GM12874 (cell line): ENCODE measurements around the gene NALCN.

ENCODE experiments used
- TF ChIP-seq, protein P1 (sequence below): IDR thresholded peaks from 2 replicates; pipeline ENCODE4 v1.5.1; 2011; ENCODE audit warnings: low read depth, mild to moderate bottlenecking, control low read depth, low read length, moderate library complexity; ENCODE audit not compliant: insufficient read depth

Gene NALCN

DNA sequence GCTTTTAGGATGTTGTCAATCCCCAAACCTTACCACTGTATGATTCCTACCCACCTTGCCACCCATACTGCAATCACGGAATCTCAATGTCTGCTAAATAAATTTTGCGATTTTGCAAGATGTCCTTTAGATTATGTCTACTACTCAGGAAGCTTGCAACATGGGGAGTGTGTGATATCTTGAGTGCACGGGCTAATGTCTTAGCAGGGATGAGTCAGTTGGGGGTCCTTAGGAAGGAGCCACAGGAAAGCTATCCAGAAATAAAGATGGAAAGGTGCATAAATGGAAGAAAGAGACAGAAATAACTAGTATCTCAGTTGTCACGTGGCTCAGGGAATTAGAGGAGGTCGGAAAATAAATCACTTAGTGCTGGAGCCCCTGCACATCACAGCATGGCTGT lies 77.1 kb downstream of the NALCN start:
- TF ChIP-seq, protein P1, sequence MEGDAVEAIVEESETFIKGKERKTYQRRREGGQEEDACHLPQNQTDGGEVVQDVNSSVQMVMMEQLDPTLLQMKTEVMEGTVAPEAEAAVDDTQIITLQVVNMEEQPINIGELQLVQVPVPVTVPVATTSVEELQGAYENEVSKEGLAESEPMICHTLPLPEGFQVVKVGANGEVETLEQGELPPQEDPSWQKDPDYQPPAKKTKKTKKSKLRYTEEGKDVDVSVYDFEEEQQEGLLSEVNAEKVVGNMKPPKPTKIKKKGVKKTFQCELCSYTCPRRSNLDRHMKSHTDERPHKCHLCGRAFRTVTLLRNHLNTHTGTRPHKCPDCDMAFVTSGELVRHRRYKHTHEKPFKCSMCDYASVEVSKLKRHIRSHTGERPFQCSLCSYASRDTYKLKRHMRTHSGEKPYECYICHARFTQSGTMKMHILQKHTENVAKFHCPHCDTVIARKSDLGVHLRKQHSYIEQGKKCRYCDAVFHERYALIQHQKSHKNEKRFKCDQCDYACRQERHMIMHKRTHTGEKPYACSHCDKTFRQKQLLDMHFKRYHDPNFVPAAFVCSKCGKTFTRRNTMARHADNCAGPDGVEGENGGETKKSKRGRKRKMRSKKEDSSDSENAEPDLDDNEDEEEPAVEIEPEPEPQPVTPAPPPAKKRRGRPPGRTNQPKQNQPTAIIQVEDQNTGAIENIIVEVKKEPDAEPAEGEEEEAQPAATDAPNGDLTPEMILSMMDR = no peak

DNA sequence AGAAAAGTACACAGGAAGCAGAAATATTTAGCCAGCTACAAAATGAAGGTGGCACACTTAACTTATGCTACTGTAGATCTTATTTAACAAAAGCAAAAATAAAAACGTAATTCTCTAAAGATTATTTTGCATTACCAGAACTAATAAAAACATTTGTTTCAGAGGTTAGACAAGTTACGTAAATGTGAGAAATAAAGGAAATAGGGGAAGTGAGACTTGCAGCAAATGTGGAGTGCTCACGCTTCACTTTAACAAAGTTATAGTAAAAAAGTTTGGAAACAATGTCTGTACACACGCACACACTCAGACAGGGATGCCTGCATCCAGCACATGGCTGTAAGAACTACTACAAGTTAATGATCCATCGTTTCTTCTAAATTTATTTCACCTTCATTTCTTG lies 83.7 kb downstream of the NALCN start:
- TF ChIP-seq, protein P1 = no peak

DNA sequence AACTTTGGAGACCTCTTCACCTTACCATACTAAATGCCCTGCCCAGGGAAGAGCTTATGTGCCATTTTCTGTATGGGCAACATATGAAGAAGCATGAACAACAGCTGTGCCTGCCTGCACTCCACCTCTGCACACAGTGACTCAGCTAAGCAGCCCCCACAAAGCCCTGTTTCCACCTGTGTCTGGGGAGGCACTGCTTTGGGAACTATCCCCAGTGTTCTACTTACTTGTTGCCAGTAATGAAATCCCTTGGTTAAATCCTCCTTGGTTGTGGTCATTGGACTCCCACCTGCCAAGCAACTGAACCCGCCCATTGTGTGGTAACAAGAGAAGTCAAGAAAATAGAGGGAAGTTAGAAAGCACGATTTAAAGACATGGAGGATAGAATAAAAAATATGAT lies 84.6 kb downstream of the NALCN start:
- TF ChIP-seq, protein P1 = no peak

DNA sequence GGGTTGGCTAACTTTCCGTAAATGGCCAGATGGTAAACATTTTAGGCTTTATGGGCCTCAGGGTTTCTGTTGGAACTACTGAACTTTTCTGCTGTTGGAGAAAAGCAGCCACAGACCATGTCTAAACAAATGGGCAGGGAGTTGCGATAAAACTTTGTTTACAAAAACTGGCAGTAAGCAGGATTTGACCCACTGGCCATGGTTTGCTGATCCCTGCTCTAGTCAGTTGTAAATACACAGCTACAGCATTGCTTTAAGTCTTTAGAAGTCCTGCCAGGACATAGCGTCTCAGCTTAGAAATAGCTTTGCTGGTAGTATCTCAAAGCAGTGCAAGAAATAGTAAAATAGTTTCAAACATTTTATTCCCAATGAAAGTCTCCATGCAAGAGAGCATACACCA lies 88.4 kb downstream of the NALCN start:
- TF ChIP-seq, protein P1 = no peak

DNA sequence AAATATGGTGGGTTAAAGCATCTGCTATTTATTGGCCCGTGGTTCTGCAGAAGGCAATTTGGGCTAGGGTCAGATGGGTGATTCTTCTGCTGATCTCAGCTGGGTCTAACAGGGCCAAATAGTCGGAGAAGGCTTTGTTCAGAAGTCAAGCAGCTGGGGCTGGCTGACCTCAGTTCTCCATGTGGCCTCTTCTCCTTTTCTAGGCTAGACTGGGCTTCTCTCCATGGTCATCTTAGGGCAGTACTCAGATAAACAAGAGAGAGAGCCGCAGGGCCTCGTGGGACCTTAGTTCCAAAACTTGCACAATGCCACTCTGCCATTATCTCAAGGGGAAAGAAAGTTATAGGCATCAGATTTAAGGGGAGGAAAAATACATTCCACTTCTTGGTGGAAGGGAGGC lies 89.6 kb downstream of the NALCN start:
- TF ChIP-seq, protein P1 = no peak

DNA sequence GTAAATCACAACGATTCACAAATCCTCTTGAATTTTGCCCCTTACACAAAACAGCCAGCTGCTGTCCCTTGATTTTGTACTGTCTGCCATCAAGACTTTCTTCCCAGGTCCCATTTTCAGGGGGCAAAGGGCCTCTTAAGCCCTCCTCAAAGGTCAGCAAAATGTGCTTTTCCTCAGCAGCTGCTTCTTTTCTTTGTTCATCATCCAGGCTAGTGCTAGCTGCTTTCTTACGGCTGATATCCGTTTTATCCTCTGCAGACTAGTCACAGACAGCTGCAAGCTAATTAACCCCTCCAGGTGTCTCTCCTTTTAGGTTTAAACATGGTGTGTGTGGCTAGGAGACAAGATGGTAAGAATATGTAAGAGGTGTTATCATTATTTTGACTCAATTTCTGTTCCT lies 90.9 kb downstream of the NALCN start:
- TF ChIP-seq, protein P1 = no peak

DNA sequence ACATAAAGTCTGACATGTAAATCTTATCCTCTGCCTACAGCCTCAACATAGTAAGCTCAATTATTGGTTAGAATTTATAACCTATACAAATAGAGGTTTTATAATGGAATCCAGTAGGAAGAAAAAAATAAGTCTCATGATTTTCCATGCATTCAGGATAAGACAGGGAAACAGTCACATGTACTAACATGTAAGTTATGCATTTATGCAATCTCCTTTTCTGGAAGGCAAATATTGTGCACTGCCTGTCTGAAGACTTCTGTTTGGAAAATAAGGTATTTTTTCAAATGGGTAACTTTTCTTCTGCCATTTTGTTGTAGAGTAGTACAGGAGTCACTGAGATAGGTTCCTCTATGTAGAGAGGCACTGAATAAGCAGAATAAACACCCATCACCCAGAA lies 92.7 kb downstream of the NALCN start:
- TF ChIP-seq, protein P1 = no peak
